HG03354 (cell line): ENCODE results near the gene P2RY11.
A peak's percentile ranks its signal among the peaks of the same experiment; 100 is the strongest.

Source experiments
- ATAC-seq: cut with Tn5 transposase; IDR thresholded peaks from one replicate; pipeline ENCODE4 v1.9.1; 2021; ENCODE audit warnings: mild to moderate bottlenecking; ENCODE audit not compliant: unreplicated experiment, poor library complexity, severe bottlenecking

The P2RY11 gene

DNA sequence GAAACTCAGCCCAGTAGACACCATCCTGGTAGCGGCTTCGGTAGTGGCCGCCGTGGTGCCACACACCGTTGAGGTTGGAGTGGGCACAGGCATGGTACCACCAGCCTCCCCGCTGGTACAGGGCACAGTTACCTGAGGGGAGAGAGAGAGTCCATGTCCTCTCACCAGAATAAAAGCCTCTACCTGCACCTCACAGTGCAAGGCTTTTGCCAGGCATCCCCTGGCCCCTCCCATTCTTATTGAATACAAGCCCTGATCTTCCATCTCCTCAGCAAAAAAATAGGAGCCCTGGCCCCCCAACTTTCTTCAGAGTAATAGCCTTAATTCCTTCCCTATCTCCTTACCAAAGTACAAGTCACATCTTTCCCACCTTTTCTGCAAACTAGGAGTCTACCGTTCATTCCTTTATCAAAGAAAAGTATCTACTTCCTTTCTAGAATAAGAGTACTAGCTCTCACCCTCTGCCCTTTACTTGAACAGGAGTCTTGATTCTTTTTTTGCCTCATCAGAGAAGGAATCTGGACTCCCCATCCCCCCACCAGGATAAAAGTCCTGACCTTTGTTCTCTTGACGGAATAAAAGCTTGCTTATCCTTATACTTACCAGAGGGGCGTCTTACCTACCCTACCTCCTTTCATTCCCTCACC, 18.7 kb upstream of the P2RY11 start:
- ATAC-seq = no peak

DNA sequence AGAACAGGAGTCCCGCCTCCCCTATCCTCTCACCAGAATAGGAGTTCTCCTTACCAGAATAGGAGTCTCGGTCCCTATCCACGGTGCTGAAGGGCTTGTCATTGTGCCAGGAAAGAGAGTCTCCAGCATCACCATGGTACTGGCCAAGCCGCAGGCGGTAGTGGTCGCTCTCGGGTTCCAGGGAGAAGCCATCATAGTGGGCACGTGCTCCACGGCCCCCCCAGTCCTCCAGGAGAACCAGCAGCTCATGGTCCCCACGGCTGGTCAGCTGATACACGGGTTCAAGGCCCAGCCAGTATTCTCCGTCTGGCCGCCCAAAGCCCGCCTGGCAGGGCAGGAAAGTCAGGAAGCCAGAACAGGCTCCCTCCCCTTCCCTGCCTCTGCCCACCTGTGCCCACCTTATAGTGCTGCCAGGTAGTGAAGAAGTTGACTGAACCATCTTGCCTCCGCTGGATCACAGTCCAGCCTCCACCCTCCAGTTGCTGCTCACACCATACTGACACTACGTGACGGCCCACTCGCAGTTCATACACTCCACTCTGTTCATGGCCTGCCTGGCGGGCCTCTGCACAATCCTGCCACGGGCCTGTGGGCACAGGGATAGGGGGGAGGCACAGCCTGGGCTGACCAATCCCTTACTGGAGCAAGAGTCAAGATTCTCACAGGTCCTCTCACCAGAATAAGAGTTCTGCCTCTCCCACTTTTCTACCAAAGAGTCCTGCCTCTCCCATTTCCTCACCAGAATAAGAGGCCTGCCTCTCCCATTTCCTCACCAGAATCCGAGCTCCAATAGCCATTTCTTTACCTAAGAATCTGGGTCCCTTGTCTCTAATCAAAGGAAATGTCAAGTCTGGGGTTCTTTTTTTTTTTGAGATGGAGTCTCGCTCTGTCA, 18.0 kb upstream of the P2RY11 start:
- ATAC-seq = no peak

DNA sequence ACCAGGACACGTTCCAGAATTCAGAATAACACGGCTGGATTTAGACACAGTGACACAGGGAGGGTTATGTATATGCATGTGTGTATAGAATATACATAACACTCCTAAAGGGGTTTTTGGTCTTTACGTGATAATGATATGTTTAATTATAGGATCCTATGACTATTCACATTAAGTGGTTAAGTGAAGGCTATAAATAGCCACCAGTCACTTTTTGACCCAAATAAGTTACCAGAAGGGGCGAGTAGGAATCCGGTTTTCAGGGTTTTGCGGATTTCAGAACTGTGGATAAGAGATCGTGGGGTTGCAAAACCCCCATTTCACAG, 15.9 kb upstream of the P2RY11 start:
- no peak for ATAC-seq

DNA sequence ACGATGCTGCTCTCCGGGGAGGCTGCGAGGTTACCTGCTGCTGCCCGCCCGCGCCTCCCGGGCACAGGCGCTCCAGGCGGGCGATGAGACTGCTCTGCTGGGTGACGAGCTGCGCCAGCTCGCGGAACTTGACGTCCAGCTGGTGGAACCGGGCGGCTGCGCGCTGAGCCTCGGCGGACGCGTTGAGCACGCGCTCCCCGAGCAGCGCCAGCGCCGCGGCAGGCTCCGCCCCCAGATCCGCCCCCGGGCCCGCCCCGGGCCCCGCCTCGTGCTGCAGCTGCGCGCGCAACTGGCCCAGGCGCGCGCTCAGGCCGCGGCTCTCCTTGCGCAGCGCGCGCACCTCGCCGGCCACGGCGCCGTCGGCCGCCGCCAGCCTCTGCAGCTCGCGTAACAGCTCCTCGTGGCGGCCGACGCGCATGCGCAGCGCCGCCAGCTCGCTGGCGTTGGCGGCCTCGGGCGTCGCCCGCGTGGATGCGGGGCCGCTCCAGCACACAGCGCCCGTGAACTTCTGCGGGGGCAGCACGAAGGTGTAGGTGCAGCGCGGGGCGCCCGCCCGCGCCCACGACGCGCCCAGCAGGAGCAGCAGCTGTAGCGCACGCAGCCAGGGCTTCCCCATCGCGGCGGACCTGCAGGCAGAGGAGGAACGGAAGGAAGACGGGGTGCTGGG, 15.4 kb upstream of the P2RY11 start:
- peak; percentile 67 for ATAC-seq

DNA sequence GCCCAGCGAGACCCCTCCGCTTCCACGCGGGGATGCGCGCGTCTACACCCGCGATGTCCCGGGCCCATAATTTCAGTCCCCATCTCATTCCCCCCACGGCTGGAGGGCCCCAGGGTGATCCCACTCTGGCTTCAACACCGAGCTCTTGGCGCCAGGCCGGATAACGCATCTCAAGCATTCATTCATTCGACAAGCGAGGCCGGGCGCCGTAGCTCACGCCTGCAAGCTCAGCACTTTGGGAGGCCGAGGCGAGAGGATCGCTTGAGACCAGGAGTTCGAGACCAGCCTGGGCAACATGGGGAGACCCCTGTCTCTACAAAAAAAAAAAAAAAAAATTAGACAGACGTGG, 14.9 kb upstream of the P2RY11 start:
- ATAC-seq = no peak

DNA sequence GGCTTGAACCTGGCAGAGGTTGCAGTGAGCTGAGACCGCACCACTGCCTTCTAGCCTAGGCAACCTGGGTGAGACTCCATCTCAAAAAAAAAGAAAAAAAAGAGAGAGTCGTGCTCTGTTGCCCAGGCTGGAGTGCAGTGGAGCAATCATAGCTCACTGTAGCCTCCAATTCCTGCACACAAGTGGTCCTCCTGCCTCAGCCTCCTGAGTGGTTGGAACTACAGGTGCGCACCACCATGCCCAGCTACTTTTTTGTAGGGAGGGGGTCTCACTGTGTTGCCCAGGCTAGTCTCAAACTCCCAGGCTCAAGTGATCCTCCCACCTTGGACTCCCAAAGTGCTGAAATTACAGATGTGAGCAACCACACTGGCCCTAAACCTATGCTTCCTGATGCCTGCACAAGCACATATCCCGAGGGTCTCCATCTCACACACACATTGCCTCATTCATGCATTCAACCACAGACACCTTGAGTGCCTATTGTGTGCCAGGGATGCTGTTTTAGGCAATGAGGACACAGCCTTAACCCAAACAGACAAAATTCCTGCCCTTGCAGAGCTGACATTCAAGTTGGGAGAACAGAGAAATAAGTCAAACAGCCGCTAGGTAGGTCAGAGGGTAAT, 11.2 kb upstream of the P2RY11 start:
- no peak for ATAC-seq

DNA sequence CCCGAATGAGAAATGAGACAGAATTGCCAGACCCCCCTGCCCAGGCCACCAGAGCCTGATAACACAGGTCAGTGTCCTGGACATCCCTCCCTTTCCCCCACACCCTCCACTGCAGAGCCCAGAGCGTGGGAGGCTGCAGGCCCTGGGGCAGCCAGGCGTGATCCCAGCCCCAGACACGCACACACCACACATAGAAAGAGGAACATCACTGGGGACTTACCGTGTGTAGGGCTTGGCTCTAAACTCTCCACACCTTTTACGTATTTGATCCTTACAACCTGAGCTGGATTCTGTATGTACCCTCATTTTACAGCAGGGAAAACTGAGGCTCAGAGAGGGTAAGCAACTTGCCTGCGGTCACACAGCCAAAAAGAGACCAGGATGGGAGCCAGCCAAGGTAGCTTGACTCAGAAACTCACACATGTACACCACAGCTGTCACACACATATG, 8.7 kb upstream of the P2RY11 start:
- no peak for ATAC-seq

DNA sequence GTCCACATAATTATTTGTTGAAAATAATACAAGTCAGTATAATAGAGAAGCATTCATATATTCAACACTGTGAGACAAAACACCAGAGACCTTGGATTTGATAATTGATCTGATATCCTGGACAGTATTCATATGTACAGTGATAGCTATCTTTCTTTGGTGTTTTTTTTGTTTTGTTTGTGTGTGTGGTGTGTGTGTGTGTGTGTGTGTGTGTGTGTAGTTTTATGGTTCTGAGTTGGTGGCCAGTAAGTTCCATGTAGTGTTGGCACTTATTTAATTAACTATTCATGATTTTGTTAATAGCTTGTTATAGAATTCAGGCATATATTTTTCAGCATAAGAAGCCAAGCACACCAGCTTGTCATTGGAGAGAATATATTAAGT, 7.4 kb upstream of the P2RY11 start:
- ATAC-seq = no peak

DNA sequence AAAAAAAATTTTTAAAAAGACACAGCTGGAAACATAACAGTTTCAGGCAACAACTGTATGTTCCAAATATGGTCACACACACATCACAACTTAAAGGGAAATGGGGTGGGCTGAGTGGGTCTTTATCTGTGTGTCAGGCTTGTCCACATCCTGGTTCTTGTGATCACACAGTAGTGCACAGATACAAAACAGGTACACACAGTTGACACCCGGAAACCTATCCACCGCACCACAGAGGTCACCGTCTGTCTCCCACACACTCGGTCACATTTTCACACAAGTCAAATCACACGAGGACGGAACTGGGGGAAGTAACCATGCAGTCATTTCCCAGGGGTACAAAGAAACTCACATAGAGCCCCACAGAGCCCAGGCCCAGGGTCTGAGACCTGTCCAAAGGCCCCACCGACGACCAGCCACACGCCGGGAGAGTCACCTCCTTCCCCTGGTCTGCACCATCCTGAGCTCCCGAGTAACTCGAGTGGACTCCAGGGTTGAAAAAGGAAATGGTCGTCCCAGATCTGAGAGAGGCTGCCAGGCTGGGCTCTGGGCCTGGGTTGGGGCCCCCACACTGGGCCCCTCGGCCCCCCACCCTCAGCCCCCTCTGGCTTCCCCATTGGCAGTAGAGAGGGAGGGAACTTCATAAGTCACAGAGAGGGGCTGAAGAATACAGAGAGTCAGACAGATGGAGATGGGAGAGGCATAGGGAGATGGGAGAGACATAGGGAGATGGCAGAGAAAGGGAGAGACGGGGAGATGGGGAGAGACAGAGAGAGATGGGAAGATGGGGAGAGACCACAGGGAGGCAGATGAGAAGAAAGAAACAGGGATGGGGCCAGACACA, 6.6 kb upstream of the P2RY11 start:
- peak; percentile 54 for ATAC-seq

DNA sequence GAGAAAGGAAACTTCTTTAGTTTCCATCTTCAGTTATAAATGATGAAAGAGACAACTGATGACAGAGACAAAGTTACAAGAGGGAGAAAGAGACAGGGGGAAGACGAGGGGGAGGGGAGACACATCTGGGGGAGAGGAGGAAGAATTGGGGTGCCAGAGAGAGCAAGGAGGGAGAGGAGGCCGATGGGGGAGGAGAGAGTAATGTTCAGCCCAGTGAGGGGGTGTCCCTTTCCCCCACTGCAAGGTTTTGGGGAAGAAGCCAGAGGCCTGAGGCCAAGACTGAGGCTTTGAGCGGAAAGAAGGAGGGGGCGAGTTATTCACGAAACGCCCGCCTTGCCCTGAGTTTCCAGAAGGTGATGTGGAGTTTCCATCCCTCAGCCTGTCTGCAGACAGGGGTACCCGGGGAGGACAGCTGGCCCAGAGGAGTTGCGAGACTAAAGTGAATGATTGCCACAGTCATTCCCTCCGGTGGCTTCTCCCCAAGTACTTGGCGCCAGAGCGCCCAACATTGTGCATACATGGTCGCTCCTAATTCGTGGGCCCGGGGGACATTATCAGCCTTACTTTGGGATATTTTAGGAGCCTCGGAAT, 5.9 kb upstream of the P2RY11 start:
- peak; percentile 22 for ATAC-seq

DNA sequence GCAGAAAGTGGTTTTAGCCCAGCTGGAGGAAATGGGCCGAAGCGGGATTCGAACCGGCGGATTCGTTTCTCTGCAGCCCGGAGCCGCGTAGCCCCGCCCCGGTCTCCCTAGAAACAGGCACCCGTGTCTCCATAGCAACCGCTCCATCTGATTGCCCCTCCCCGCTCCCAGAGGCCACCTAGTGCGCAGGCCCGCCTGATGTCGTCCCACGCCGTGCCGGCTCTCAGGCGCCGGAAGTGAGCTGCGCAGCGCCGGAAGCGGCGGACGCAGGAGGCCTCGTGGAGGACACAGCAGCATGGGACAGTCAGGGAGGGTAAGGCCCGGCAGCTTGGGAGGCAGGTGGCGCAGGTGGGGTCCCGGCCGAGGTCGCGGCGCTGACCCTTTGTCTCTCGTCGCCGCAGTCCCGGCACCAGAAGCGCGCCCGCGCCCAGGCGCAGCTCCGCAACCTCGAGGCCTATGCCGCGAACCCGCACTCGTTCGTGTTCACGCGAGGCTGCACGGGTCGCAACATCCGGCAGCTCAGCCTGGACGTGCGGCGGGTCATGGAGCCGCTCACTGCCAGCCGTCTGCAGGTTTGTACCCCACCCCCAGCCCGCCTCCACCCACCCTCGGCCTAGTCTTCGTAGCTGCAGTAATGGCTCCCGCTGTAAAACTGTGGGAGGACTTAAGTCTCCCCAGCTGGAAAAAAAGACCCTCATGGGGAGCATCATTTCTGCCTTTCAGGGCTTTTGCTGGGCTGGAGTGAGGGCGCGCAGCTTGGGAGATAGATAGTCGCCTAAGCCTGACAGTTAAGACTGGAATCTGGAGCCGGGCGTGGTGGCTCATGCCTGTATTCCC, 5.2 kb upstream of the P2RY11 start, which contains the start of gene PPAN:
TSS of gene PPAN (plus strand) at position 263 of the 837 bp plus-strand sequence. CDS start at position 296, 33 bp downstream.
- ATAC-seq = peak; percentile 52

DNA sequence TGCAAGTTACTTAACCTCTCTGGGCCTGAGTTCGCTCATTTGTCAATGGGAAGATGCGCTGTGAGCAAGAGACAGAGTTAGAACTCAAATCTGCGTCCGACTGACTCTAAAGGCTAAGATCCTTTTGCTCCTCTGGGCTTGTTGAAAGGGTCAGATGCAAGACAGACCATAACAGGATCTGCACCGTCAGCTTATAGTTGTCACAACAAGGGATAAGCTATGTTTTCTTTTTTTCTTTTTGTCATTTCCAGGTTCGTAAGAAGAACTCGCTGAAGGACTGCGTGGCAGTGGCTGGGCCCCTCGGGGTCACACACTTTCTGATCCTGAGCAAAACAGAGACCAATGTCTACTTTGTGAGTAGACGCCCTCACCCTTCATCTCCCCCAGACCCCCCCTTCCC, 4.2 kb upstream of the P2RY11 start:
- no peak for ATAC-seq

DNA sequence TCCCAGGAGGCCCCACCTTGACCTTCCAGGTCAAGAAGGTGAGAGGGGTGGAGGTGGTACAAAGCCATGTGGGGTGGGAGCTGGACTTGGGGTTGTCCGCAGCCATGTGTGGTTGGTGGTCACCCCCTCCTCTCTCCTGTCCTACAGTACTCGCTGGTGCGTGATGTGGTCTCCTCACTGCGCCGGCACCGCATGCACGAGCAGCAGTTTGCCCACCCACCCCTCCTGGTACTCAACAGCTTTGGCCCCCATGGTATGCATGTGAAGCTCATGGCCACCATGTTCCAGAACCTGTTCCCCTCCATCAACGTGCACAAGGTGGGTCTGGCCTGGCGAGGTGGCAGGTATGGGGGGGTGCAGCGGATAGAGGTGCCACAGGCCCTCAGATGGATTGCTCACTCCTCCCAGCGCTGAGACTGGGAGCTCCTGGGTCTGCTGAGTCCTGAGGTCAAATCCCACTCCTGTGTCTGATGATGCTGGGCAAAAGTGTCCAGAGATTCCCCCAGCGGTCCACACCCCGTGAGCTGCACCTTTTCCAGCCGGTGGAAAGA, 3.6 kb upstream of the P2RY11 start:
- ATAC-seq = no peak

DNA sequence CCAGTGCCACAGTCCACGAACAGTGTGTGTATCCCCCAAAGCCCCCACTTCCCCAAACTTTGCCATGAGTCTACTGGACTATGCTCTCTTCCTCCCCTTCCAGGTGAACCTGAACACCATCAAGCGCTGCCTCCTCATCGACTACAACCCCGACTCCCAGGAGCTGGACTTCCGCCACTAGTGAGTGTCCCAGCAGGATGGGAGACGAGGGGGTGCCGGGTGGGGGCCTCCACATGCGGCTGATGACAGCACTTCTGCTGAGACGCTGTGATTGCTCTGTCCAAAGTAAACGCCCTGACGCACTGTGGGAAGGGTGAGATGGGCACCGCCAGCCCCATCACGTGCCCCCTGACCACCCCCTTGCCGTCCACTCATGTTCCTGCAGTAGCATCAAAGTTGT, 2.0 kb upstream of the P2RY11 start:
- ATAC-seq = no peak

DNA sequence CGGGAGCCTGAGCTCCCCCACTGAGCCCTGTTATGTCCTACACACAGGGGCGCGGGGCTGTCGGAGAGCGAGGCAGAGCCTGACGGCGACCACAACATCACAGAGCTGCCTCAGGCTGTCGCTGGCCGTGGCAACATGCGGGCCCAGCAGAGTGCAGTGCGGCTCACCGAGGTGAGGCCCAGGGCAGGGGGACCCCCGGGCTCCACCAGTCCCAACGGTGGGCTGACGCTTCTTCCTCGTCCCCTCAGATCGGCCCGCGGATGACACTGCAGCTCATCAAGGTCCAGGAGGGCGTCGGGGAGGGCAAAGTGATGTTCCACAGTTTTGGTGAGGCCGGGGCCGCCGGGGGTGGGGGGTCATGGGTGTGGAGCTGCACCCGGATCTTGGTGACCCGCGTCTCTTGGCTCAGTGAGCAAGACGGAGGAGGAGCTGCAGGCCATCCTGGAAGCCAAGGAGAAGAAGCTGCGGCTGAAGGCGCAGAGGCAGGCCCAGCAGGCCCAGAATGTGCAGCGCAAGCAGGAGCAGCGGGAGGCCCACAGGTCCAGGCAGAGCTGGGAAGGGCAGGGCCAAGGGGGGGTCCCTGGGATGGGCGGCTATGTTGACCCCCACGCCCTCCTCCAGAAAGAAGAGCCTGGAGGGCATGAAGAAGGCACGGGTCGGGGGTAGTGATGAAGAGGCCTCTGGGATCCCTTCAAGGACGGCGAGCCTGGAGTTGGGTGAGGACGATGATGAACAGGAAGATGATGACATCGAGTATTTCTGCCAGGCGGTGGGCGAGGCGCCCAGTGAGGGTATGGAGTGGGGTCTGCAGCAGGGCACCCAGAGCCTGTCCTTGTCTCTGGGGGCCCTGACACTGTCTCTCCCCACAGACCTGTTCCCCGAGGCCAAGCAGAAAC, 1.2 kb upstream of the P2RY11 start:
- no peak for ATAC-seq

DNA sequence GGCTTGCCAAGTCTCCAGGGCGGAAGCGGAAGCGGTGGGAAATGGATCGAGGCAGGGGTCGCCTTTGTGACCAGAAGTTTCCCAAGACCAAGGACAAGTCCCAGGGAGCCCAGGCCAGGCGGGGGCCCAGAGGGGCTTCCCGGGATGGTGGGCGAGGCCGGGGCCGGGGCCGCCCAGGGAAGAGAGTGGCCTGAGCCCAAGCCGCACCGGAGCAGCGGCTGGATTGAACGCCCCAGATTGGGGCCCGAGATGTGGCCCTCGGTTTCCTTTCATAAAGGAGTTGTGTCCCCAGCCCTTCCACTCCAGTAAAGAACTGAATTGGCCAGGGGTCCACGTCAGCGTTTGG, 548 bp upstream of the P2RY11 start:
- no peak for ATAC-seq

DNA sequence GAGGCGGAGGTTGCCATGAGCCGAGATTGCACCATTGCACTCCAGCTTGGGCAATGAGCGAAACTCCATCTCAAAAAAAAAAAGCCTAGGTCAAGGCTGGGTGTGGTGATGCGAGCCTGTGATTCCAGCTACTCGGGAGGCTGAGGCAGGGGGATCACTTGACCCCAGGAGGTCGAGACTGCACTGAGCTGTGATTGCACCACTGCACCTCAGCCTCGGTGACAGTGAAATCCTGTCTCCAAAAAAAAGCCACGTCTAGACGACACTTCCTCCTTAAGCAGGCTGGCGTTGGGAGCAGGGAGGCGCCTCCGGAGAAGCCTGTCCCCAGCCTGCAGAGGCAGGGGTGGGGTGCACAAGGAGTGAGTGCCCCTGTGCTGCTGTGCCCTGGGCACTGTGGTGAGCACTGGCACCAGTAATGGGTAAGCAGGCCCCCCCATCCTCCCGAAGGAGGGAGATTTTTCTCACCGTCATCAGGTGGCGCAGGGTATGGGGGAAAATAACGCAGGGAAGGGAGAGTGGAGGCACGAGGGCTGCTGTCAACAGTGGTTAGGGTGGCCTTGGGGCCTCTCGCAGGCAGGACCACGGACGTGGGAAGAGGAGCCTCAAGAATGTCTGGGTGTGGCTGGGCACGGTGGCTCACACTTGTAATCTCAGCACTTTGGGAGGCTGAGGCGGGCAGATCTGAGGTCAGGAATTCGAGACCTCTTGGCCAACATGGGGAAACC, 706 bp downstream of the P2RY11 start:
- ATAC-seq = no peak
